ENCODE measurements around the gene SWI5. TPM values are rescaled to one million over a fixed set of nuclear protein-coding genes. Genes with fewer than 3 reads are reported as not detected.

SWI5 gene
- total RNA-seq, 4 donors from 2014 or later: 18.5 to 50.2 (median 49.2) TPM

DNA sequence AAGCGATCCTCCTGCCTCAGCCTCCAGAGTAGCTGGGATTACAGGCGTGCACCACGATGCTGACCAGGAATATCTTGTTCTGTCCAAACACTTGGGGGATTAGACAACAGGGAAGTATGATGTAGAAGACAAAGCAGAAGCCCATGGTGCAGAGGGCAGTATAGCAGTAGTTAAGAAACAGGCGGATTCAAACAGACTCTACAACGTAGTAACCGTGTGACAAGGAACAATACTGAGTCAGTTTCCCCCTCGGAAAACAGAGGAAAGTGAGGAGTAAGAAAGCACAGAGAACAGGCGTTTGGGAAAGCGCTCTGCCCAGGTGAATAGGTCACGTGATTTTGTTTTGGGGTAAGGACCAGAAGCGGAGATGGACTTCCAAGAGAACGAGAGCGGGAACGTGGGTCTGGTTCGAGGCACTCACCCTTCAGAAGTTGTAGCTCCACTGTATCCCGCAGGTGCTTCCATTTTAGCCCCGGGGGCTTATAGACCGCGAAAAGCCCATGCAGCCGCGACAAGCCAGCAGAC, 45.9 kb downstream of the SWI5 start:
- Histone ChIP-seq H3K4me1 (peaks cover 5 to 22% of the 10 kb centered on the region in 2 donors), H3K36me3 (peaks cover 0 to 17% of the 10 kb centered on the region in 2 donors), H3K27me3 (no peaks in the 10 kb centered on the region), H3K4me3 (replicated peaks in 1 of 3) (peak overlapping the region; percentile 33 to 94 (median 82)), H3K27ac (peak overlapping the region in 2 of 3 donors; percentile 85 to 92), H3K9me3 (no peaks in the 10 kb centered on the region)
- no peak for TF ChIP-seq CTCF (IDR thresholded peaks at IDR 0.05)
- no peak for TF ChIP-seq POLR2A (IDR thresholded peaks at IDR 0.05)
- intact Hi-C loops (cut with DNase I): loop anchor here (5.0 kb wide), 1 partner anchor 45 kb away; the partner anchor contains the start of genes GOLGA2 and SWI5
- no peak for DNase-seq
- 2 to 3% methylated on average over 15 to 21 of the region's 21 CpGs for whole genome bisulfite sequencing, 2 donors

- 0 to 1% methylated on average over 18 to 24 of the region's 83 CpGs for WGBS, 2 donors
- peaks cover 5 to 22% of the 10 kb centered on the region in 2 donors for H3K4me1 ChIP-seq
- TF ChIP-seq CTCF (IDR thresholded peaks at IDR 0.05) (peak in 1 of 6 experiments; percentile 3), POLR2A (IDR thresholded peaks at IDR 0.05) (peak in 1 of 2 donors; percentile 31)
- no peaks in the 10 kb centered on the region for H3K9me3 ChIP-seq
- H3K36me3 ChIP-seq: peaks cover 0 to 11% of the 10 kb centered on the region in 2 donors
- peak within 1 kb of the TSS; percentile 85 to 96 (median 92) for H3K27ac ChIP-seq
- peak; percentile 94 to 95 for DNase-seq
- intact Hi-C loops (cut with DNase I): loop anchor here (5.0 kb wide), 1 partner anchor 45 kb away; the partner anchor contains the start of genes GOLGA2 and SWI5
- H3K4me3 ChIP-seq (replicated peaks in 1 of 3): peak within 1 kb of the TSS; percentile 33 to 94 (median 82)
- no peaks in the 10 kb centered on the region for H3K27me3 ChIP-seq
These were observed 46.5 kb downstream of the SWI5 start, which contains the start of the genes COQ4 and TRUB2 for GRCh38 chr9:128322404-128323211. Gene COQ4 (plus strand): TSS chr9:128322839. CDS start chr9:128322859, 20 bp downstream. Gene TRUB2 (minus strand): TSS chr9:128322447. CDS start chr9:128322408, 39 bp downstream.

DNA sequence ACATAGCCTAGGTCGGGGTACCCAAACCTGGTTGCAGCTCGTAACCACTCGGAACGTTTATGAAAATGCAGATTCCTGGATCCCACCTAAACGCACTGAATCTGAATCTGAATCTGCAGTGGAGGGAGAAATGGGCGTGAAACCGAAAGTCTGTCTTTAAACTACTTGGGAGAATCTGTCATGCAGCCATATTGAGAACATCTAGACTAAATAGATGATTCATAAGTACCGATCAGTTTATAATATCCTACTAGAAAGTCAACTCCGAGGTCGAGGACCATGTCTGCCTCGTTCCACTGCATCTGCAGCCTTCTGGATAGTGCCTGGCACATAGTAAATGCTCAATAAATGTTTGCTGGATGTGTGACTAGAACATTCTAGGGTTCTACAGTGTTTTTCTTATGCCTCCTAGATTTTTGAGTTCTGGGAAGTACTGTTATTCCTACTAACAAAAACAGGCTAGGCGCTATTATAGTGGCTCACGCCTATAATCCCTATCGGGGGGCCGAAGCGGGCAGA, 47.2 kb downstream of the SWI5 start:
- H3K9me3 ChIP-seq: no peaks in the 10 kb centered on the region
- intact Hi-C loops (cut with DNase I): loop anchor here (5.0 kb wide), 1 partner anchor 46 kb away; the partner anchor contains the start of genes GOLGA2 and SWI5
- no peaks in the 10 kb centered on the region for H3K27me3 ChIP-seq
- H3K4me3 ChIP-seq (replicated peaks in 1 of 3): peak overlapping the region; percentile 33 to 94 (median 82)
- peak overlapping the region in 2 of 3 donors; percentile 85 to 92 for H3K27ac ChIP-seq
- peaks cover 5 to 22% of the 10 kb centered on the region in 2 donors for H3K4me1 ChIP-seq
- DNase-seq: no peak
- peaks cover 4 to 15% of the 10 kb centered on the region in 2 donors for H3K36me3 ChIP-seq
- TF ChIP-seq CTCF (IDR thresholded peaks at IDR 0.05) (no peak), POLR2A (IDR thresholded peaks at IDR 0.05) (no peak)
- 24% methylated on average over 14 to 16 of the region's 16 CpGs for WGBS, 2 donors

GRCh38 chr9:128323791-128324190, 47.7 kb downstream of the SWI5 start:
- TF ChIP-seq POLR2A (IDR thresholded peaks at IDR 0.05) (no peak), CTCF (IDR thresholded peaks at IDR 0.05) (no peak)
- Histone ChIP-seq H3K4me1 (peaks cover 5 to 22% of the 10 kb centered on the region in 2 donors), H3K27ac (no peak overlapping the region), H3K4me3 (replicated peaks in 1 of 3) (peak overlapping the region in 1 of 3 donors; percentile 82), H3K36me3 (peaks cover 4 to 15% of the 10 kb centered on the region in 2 donors), H3K27me3 (no peaks in the 10 kb centered on the region), H3K9me3 (no peaks in the 10 kb centered on the region)
- DNase-seq: no peak
- 77% methylated on average over 12 of the region's 12 CpGs for WGBS, 2 donors
- intact Hi-C loops (cut with DNase I): loop anchor here (5.0 kb wide), 1 partner anchor 46 kb away; the partner anchor contains the start of genes GOLGA2 and SWI5
